Measurements from ENCODE around the gene POLR3A. TPM values are rescaled to one million over a fixed set of nuclear protein-coding genes. Genes with fewer than 3 reads are reported as not detected.
"Not testable (repeated sequence)": the region's sequence is repeated elsewhere in the genome, so short reads cannot be mapped to it uniquely, and the experiment has no call there.

Gene POLR3A
- 10 to 100 TPM; 20.9 to 22.4 TPM for total RNA-seq

GRCh38 chr10:78029269-78030226, at the start of gene POLR3A:
Gene POLR3A, minus strand, starts transcription at chr10:78029515. Its CDS starts 108 bp downstream, at chr10:78029407.
- Mint-ChIP-seq H3K36me3 (ENCODE audit: insufficient read depth in 2 of 2) (peaks cover 13 to 19% of the 10 kb centered on the region in 2 donors), H3K4me3 (peak within 1 kb of the TSS; percentile 99 to 100), H3K27ac (peak within 1 kb of the TSS; percentile 100), H3K4me1 (ENCODE audit: low read depth) (peaks cover 34% of the 10 kb centered on the region), H3K9me3 (no peaks in the 10 kb centered on the region), H3K27me3 (ENCODE audit: low read depth) (no peaks in the 10 kb centered on the region)
- peak; percentile 67 to 68 for ATAC-seq (replicated peaks in 1 of 2)
- DNase-seq: peak; percentile 92 to 94

- Mint-ChIP-seq H3K9me3 (peaks cover 0 to 3% of the 10 kb centered on the region in 2 donors), H3K36me3 (ENCODE audit: insufficient read depth in 2 of 2) (peaks cover 3% of the 10 kb centered on the region in 2 donors), H3K4me1 (ENCODE audit: low read depth) (no peaks in the 10 kb centered on the region), H3K27me3 (ENCODE audit: low read depth) (no peaks in the 10 kb centered on the region), H3K4me3 (no peak overlapping the region), H3K27ac (no peak overlapping the region)
- ATAC-seq (replicated peaks in 1 of 2): no peak
- DNase-seq: no peak
Measured at GRCh38 chr10:78078539-78079330, 49.4 kb upstream of the POLR3A start.

DNA sequence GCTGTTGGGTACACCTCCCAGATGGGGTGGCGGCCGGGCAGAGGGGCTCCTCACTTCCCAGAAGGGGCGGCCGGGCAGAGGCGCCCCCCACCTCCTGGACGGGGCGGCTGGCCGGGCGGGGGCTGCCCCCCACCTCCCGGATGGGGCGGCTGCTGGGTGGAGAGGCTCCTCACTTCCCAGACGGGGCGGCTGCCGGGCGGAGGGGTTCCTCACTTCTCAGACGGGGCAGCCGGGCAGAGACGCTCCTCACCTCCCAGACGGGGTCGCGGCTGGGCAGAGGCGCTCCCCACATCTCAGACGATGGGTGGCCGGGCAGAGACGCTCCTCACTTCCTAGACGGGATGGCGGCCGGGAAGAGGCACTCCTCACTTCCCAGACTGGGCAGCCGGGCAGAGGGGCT, 46.5 kb upstream of the POLR3A start:
- not testable (repeated sequence) for DNase-seq; H3K9me3 Mint-ChIP-seq; H3K27me3 Mint-ChIP-seq (ENCODE audit: low read depth); H3K36me3 Mint-ChIP-seq (ENCODE audit: insufficient read depth in 2 of 2); H3K27ac Mint-ChIP-seq; ATAC-seq (replicated peaks in 1 of 2); H3K4me3 Mint-ChIP-seq; H3K4me1 Mint-ChIP-seq (ENCODE audit: low read depth)

DNA sequence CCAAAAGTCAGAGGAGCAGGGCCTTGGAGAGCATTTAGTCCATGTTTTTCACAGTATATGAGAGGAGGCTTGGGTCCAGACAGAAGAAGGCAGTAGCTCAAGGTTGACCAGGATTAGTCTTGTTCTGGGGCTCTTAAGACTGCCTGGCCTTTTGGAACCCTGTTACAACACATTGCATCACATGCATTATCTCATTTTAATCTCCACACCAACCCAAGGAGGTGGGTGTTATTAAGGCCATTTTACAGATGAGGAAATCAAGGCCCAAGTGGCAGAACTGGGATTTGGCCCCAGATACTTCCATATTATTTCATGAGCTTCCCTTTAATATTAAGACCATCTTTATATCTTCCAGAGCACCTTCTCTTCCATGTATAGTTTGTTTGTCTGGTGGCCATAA, 43.2 kb upstream of the POLR3A start:
- Mint-ChIP-seq H3K27ac (no peak overlapping the region), H3K4me1 (ENCODE audit: low read depth) (no peaks in the 10 kb centered on the region), H3K36me3 (ENCODE audit: insufficient read depth in 2 of 2) (peaks cover 3% of the 10 kb centered on the region in 2 donors), H3K4me3 (no peak overlapping the region), H3K9me3 (peaks cover 0 to 3% of the 10 kb centered on the region in 2 donors), H3K27me3 (ENCODE audit: low read depth) (no peaks in the 10 kb centered on the region)
- DNase-seq: no peak
- ATAC-seq (replicated peaks in 1 of 2): no peak

- Mint-ChIP-seq H3K36me3 (ENCODE audit: insufficient read depth in 2 of 2) (peaks cover 3% of the 10 kb centered on the region in 2 donors), H3K4me1 (ENCODE audit: low read depth) (no peaks in the 10 kb centered on the region), H3K4me3 (no peak overlapping the region), H3K9me3 (peaks cover 0 to 3% of the 10 kb centered on the region in 2 donors), H3K27ac (no peak overlapping the region), H3K27me3 (ENCODE audit: low read depth) (no peaks in the 10 kb centered on the region)
- DNase-seq (no peak), ATAC-seq (replicated peaks in 1 of 2) (no peak)
Measured at GRCh38 chr10:78071857-78072179, 42.5 kb upstream of the POLR3A start.

DNA sequence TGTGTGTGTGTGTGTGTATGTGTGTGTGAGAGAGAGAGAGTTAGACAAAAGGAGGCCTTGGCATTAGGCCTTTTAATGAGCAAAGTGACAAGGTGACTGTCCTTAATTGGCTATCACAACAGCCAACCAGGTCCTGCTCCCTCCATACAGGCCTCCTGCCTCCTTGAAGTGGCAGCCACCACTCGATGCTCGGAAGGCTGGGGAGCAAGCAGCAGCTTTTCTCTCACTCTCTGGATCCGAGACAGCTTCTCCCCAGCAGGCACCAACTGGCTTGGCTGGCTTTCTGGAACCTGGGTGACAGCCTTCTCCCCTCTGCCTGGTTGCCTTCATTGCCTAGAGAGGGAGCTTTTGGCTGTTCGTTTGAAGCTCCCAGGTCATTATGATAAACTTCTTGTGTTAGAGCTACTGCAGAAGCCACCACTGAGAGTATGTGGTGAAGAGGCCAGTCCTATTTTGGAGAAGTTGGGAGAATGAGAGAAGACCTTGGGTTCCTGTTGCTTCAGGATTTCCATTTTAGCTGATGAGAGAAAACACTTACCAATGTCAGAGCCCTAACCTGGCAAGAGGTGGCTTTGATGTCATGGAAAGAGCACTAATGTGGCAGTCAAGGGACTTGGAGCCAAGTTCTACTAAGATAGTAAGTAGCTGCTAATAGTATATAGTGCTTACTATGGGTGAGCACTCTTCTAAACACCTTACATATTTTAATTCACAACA, 42.0 kb upstream of the POLR3A start:
- peaks cover 3% of the 10 kb centered on the region in 2 donors for H3K36me3 Mint-ChIP-seq (ENCODE audit: insufficient read depth in 2 of 2)
- ATAC-seq (replicated peaks in 1 of 2) (no peak), DNase-seq (no peak)
- no peaks in the 10 kb centered on the region for H3K4me1 Mint-ChIP-seq (ENCODE audit: low read depth)
- H3K9me3 Mint-ChIP-seq: peaks cover 0 to 3% of the 10 kb centered on the region in 2 donors
- H3K4me3 Mint-ChIP-seq: no peak overlapping the region
- no peak overlapping the region for H3K27ac Mint-ChIP-seq
- H3K27me3 Mint-ChIP-seq (ENCODE audit: low read depth): no peaks in the 10 kb centered on the region

DNA sequence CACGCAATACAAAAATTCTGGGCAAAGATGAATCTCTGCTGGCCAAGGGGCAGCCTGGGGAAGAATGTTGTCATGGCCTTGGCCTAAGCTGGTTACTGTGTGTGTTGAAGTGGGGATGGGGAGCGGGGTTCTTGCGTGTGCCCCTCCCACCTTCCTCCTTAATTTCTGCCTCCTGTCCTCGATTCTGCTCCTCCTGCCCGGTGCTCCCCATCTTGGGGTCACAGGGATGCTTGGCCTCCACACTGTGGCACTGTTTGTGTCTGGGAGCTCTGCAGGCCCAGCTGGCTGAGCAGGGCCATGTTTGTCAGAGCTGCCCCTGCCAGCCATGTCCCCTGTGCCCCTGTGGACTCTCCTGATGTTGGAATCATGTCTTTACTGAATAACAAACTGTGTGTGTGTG, 41.4 kb upstream of the POLR3A start:
- Mint-ChIP-seq H3K4me1 (ENCODE audit: low read depth) (no peaks in the 10 kb centered on the region), H3K36me3 (ENCODE audit: insufficient read depth in 2 of 2) (peaks cover 3% of the 10 kb centered on the region in 2 donors), H3K27ac (no peak overlapping the region), H3K9me3 (peaks cover 0 to 3% of the 10 kb centered on the region in 2 donors), H3K4me3 (no peak overlapping the region), H3K27me3 (ENCODE audit: low read depth) (no peaks in the 10 kb centered on the region)
- ATAC-seq (replicated peaks in 1 of 2): no peak
- DNase-seq: no peak

DNA sequence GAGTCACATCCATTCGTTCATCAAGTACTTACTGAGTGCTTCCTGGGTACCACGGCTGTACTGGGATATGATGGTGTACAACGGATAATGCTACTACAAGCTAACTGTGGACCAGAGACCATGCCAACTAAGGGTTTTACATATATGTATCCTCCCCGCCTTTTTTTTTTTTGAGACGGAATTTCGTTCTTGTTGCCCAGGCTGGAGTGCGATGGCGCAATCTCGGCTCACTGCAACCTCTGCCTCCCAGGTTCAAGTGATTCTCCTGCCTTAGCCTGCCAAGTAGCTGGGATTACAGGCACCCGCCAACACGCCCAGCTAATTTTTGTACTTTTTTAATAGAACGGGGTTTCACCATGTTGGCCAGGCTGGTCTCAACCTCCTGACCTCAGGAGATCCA, 40.7 kb upstream of the POLR3A start:
- H3K36me3 Mint-ChIP-seq (ENCODE audit: insufficient read depth in 2 of 2); ATAC-seq (replicated peaks in 1 of 2); H3K4me1 Mint-ChIP-seq (ENCODE audit: low read depth); H3K4me3 Mint-ChIP-seq; H3K9me3 Mint-ChIP-seq; H3K27me3 Mint-ChIP-seq (ENCODE audit: low read depth); DNase-seq; H3K27ac Mint-ChIP-seq: not testable (repeated sequence)

- Mint-ChIP-seq H3K4me1 (ENCODE audit: low read depth) (no peaks in the 10 kb centered on the region), H3K27me3 (ENCODE audit: low read depth) (no peaks in the 10 kb centered on the region), H3K27ac (no peak overlapping the region), H3K9me3 (no peaks in the 10 kb centered on the region), H3K36me3 (ENCODE audit: insufficient read depth in 2 of 2) (peaks cover under 1% of the 10 kb centered on the region in 2 donors), H3K4me3 (no peak overlapping the region)
- ATAC-seq (replicated peaks in 1 of 2): no peak
- no peak for DNase-seq
Measured at GRCh38 chr10:78069151-78069550, 39.8 kb upstream of the POLR3A start.

DNA sequence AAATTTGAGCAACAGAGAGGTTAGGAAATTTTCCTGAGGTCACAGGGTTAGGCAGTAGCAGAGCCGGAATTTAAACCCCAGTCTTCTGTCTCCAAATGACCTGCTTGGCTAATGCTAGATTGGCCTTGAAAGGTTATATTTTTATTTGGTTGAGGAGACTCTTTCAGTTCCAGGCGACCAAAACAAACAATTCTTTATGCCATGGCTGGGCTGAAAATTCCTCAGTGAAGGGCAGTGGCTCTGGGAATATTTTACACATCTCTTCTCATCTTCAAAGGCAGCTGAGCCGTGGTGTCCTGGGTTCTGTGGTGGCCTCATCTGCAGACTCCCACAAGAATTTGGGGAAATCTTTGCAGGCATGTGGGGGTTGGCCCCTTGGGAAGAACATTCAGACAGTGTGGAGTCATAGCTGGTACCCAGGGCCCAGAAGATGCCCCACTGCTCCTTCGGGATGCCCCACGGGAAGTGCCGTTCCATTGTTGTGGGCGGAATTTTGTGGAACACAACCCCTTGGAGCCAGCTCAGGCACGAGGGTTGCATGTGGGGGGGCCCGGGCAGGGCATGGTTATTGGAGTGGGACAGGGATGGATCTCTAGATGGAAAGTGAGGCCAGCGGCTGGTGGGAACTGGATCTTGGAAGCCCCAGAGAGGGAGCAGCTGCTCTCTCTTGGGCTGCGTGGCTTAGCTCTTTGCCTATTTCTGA, 37.6 kb upstream of the POLR3A start:
- ATAC-seq (replicated peaks in 1 of 2) (no peak), DNase-seq (no peak)
- no peaks in the 10 kb centered on the region for H3K9me3 Mint-ChIP-seq
- H3K4me3 Mint-ChIP-seq: no peak overlapping the region
- peaks cover 6% of the 10 kb centered on the region for H3K4me1 Mint-ChIP-seq (ENCODE audit: low read depth)
- no peaks in the 10 kb centered on the region for H3K27me3 Mint-ChIP-seq (ENCODE audit: low read depth)
- no peaks in the 10 kb centered on the region for H3K36me3 Mint-ChIP-seq (ENCODE audit: insufficient read depth in 2 of 2)
- H3K27ac Mint-ChIP-seq: no peak overlapping the region

DNA sequence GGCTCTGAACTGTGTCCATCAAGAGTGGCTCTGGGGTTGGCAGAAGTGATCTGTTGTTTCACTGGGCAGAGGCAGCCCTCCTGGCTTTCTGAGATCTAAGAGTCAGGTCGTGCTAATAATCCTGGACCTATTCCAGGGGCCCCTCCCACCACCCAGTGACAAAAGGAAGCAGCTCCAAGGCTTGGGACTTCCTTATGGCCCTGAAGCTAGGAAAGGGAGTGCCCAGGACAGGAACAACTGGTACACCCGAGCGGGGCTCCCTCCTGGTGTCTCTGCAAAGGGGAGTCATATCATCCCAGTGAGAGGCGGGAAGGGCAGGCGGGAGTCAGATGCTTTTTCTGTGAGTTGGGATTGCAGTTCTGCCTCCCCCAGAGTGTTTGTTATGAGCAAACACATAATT, 36.7 kb upstream of the POLR3A start:
- DNase-seq (no peak), ATAC-seq (replicated peaks in 1 of 2) (no peak)
- peaks cover 6% of the 10 kb centered on the region for H3K4me1 Mint-ChIP-seq (ENCODE audit: low read depth)
- H3K27ac Mint-ChIP-seq: no peak overlapping the region
- H3K4me3 Mint-ChIP-seq: no peak overlapping the region
- no peaks in the 10 kb centered on the region for H3K36me3 Mint-ChIP-seq (ENCODE audit: insufficient read depth in 2 of 2)
- no peaks in the 10 kb centered on the region for H3K9me3 Mint-ChIP-seq
- H3K27me3 Mint-ChIP-seq (ENCODE audit: low read depth): no peaks in the 10 kb centered on the region

GRCh38 chr10:78065611-78066010, 36.3 kb upstream of the POLR3A start:
- H3K27ac Mint-ChIP-seq: no peak overlapping the region
- ATAC-seq (replicated peaks in 1 of 2) (no peak), DNase-seq (no peak)
- H3K4me1 Mint-ChIP-seq (ENCODE audit: low read depth): peaks cover 6% of the 10 kb centered on the region
- no peak overlapping the region for H3K4me3 Mint-ChIP-seq
- H3K36me3 Mint-ChIP-seq (ENCODE audit: insufficient read depth in 2 of 2): no peaks in the 10 kb centered on the region
- H3K27me3 Mint-ChIP-seq (ENCODE audit: low read depth): no peaks in the 10 kb centered on the region
- no peaks in the 10 kb centered on the region for H3K9me3 Mint-ChIP-seq

All from activated T-cell treated with anti-CD3 and anti-CD28 coated beads, Interleukin-2, amount 50 U/mL, for 72 hours (primary cell).